ENCODE measurements around the gene IPO4.

DNA sequence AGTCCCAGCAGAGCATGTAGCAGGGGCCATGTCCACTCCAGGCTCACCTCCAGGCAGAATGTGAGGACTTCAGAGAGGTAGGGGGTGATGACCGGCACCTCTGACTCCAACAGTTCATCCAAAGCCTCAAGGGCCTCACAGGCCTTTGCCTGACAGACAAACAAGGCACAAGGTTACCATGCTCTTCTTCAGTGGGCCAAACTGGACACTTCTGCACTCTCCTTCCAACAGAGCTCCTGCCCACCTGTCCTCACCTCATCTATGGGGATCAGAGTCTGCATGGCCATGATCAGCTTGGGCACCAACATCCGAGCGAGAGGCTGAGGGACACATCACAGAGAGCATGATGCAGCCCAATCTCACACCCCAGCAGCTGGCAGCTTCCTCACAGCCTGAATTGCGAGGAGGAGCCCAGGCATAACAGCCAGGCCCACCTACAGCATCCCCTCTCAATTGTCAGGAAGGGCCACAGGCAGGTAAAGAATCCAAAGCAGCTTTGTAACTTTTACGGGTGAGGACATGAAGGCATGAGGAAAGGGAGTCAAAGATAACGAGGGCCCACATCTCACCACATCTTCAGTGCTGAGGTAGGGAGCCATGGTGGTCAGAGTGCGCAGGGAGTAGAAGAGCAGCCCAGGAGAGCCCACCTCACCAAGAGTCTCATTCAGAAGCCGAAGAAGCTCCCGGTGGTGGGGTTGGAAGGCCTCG is 1.6 kb downstream of the IPO4 start:
- TF ChIP-seq, protein P1, sequence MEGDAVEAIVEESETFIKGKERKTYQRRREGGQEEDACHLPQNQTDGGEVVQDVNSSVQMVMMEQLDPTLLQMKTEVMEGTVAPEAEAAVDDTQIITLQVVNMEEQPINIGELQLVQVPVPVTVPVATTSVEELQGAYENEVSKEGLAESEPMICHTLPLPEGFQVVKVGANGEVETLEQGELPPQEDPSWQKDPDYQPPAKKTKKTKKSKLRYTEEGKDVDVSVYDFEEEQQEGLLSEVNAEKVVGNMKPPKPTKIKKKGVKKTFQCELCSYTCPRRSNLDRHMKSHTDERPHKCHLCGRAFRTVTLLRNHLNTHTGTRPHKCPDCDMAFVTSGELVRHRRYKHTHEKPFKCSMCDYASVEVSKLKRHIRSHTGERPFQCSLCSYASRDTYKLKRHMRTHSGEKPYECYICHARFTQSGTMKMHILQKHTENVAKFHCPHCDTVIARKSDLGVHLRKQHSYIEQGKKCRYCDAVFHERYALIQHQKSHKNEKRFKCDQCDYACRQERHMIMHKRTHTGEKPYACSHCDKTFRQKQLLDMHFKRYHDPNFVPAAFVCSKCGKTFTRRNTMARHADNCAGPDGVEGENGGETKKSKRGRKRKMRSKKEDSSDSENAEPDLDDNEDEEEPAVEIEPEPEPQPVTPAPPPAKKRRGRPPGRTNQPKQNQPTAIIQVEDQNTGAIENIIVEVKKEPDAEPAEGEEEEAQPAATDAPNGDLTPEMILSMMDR (IDR thresholded peaks at IDR 0.05) = no peak
- no peak for TF ChIP-seq POLR2A (IDR thresholded peaks at IDR 0.05)
